IPS-18c (cell line): ENCODE data around the gene PGM1.

ENCODE experiments used
- H3K4me3 ChIP-seq: 2 replicates; pipeline ENCODE4 v1.7.0; 2013; ENCODE audit warnings: low read depth, mild to moderate bottlenecking, low read length, moderate library complexity; ENCODE audit not compliant: insufficient read depth
- H3K9me3 ChIP-seq: one replicate; pipeline ENCODE4 v1.6.1; 2013; ENCODE audit warnings: mild to moderate bottlenecking, low read length, moderate library complexity; ENCODE audit not compliant: control insufficient read depth, insufficient read depth

Gene PGM1

DNA sequence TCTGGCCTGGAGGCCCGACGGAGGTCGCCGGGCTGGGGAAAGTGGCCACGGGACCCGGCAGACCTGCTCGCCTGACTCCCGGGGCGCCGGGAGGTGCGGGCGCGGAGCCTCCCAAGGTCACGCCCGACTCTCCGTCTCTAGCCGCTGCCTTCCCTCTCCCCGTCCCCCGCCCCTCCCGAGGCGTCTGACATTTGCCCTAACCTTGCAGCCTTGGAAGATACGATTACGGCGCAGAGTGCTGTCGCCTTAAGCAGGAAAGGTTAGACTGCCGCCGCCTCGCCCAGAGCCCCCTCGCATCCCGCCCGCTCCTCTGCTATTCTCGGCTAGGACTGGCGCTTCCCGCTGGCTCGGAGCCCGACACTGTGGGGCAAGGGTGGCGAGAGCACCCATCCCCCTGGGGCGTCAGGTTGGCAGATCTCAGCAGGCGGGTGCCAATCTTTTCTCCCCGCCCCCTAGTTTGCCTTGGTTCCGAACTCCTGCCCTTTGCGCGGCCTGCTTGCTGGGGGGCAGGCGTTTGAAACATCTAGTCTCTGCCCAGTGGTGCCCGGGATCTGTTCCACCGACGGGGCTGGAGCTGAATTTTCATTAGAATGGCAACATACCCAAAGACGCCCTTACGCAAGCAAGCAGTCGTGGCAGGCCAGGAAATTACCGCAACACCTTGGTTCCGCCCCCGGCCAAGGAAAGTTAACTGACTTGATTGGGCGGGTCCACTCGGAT, 835 bp downstream of the PGM1 start:
- no peaks in the 10 kb centered on the region for H3K9me3 ChIP-seq
- peak overlapping the region; percentile 97 for H3K4me3 ChIP-seq

DNA sequence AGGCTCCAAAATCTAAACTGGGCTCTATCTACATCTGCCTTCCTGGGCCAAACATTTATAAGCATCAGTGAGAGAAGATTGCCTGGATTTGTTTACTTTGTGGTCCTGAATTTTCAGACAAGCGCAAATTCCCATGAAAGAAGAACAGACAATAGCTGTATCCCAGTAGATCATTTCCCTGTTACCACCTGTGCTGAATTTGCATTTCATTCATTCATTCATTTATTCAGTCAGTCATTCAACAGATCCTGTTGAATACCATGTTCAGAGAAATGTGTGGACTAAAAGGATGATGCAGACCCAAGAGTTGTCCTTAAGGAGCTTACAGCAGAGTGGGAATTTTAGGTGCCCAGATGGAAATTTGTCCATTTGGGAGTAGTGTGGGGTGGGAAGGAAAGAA, 2.2 kb downstream of the PGM1 start:
- no peaks in the 10 kb centered on the region for H3K9me3 ChIP-seq
- no peak overlapping the region for H3K4me3 ChIP-seq

DNA sequence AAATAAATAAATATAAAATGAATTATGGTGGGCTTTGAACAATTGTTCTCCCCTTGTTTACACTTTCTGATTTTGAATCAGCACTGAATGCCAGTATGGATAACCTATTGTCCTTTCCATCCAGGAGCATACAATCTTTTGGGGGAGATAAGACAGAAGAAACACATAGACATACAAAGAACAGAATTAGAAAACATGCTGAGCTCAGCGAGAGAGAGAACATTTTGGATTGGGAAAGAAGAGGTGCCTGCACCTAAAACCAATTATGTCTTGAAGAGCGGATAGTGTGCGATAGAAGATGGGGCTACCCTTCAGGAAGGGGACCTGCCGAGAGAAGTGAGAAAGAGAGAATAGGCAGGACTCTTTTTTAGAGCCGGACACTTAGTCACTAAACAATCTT, 6.6 kb downstream of the PGM1 start:
- no peak overlapping the region for H3K4me3 ChIP-seq
- no peaks in the 10 kb centered on the region for H3K9me3 ChIP-seq

DNA sequence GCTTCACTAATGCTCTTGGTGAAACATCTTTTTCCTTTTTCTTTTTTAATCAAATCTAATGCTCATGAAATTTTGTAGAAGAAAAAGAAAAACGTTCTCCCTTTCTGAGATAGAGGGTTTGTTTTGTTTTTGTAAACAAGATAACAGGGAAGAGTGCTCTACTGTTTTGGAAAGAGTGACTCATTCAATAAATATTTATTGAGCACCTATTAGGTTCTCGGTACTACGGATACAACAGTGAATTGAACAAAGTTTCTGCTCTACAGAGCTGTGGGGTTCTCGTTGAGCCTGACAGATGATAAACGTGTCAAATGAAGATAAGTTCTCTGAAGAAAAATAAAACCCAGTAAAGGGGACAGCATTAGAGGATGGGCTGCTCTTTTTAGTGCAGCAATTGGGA, 7.0 kb downstream of the PGM1 start:
- H3K4me3 ChIP-seq = no peak overlapping the region
- no peaks in the 10 kb centered on the region for H3K9me3 ChIP-seq

DNA sequence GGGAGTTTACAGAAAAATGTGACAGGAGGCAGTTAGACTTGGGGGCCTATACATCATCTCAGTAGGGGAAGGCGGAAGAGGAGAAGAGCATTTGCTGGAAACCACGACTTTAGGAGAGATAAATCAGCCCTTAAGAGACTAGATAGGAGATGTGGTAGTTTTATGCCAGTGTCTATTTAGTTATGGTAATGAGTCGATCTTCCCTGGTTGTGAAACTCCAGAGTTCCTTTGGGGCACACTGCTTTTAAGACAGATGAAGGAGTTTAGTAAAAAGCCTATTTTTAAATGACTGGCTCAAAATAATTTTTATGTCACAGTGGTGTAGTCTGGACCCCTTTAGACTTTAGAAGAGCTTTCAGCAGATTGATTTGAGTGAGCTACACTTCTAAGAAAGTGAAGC, 7.8 kb downstream of the PGM1 start:
- Histone ChIP-seq H3K9me3 (no peaks in the 10 kb centered on the region), H3K4me3 (no peak overlapping the region)

DNA sequence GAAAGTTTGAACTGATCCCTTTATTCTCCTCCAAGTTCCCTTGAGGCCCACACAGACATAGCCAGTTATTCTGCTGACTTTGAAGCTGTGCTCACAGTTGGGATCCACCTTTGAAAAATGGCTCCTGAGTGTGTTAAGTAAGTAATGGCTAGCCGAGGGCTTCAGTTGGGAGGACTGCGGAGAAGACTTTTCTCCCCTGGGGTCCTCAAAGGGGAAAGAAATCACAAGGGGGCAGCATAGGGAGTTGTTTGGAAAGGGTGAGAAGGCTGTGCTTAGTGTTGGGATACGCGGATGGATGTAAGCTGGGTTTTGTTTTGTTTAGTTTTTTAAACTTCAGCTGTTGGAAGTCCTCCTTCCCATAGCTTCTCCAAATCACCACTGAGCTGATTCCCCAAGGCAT, 8.3 kb downstream of the PGM1 start:
- Histone ChIP-seq H3K9me3 (no peaks in the 10 kb centered on the region), H3K4me3 (no peak overlapping the region)

DNA sequence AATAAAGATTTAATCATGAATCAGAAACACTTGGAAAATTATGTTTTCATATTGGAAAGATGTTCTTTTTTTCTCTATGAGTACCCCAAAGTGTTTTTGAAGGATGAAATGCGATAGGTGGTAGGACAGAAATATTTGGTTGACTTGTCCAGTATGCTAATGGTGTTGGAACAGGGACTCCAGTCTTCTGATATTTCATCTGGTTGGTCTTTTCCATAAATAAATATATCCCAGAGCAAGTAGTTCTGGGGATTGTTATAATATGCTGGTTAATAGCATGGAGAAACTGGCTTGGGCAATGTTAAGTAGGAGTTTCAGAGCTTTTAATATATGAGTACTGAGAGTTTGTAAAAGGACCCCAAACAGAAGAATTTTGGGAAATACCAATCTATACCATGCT, 8.7 kb downstream of the PGM1 start:
- Histone ChIP-seq H3K4me3 (no peak overlapping the region), H3K9me3 (no peaks in the 10 kb centered on the region)

DNA sequence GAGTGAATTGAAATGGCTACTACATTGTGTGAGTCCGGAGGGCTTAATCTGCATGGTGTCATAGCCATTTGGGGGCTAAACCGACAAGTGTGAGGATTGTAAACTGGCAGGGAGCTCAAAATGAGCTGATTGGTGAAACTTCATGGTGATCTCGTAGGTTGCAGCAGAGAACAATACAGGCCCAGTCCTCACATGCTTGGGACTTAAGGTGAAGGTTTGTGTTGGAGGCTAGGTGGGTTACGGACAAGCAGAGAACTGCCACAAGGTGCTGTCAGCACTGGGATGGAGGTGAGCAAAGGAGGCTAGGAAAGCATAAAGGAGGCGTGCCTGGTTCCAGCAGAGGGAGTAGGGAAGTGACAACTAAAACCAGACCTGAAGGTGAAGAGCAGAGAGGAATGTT, 9.4 kb downstream of the PGM1 start:
- Histone ChIP-seq H3K4me3 (no peak overlapping the region), H3K9me3 (no peaks in the 10 kb centered on the region)

DNA sequence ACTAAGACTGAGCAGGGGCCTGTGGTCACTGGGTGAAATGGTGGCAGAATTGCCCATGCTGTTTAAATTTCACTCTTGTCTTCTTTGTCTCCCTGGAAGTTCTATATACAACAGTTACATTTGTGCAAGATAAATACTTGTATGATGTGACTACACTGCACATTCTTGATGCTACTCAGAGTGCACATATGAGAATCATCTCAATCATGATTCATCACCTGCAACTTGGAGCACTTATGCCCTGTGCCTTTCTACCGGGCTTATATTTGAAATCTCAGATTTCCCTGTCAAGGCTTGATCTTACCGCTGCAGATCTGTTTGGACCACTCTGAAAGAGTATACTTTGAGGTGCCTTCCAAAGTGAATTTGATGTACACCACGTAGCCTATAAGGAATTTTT, 10.6 kb downstream of the PGM1 start:
- H3K4me3 ChIP-seq = no peak overlapping the region
- H3K9me3 ChIP-seq = no peaks in the 10 kb centered on the region

DNA sequence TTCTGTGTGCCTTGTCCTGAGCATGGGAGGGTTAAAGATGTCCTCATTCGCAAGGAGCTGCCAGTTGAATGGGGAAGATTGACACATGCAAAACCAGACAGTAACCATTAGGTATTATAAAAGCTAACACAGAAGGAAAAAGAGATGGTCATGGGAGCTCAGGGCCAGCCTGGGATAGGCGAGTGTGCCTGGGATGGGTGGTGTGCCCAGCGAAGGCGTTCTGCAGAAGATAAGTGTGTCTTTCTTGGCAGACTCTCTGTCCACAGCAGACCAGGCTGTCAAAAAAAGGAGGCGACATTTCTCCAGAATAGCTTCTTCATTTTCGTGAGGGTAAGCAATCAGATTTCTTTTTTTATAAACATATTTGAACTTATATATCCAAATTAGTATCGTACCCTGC, 14.1 kb downstream of the PGM1 start:
- Histone ChIP-seq H3K9me3 (no peaks in the 10 kb centered on the region), H3K4me3 (no peak overlapping the region)

DNA sequence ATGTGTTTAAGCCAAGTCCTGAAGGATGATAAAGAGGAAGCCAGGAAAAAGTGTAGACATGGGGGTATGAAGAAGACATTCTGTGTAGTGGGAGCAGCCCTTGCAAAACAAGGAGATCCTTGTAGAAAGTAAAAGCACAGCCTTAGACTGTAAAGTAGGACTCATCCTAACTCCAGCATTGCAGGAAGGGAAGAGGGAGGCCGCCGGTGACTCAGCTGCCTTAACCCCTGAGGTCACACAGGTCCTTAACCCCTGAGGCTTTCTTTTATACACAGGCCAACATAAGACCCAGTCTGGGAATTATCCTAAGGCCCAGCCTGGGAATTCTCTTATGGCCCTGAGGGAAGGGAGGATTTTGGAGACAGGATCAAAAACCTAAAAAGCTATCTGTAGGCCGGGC, 18.0 kb downstream of the PGM1 start:
- Histone ChIP-seq H3K9me3 (no peaks in the 10 kb centered on the region), H3K4me3 (no peak overlapping the region)

DNA sequence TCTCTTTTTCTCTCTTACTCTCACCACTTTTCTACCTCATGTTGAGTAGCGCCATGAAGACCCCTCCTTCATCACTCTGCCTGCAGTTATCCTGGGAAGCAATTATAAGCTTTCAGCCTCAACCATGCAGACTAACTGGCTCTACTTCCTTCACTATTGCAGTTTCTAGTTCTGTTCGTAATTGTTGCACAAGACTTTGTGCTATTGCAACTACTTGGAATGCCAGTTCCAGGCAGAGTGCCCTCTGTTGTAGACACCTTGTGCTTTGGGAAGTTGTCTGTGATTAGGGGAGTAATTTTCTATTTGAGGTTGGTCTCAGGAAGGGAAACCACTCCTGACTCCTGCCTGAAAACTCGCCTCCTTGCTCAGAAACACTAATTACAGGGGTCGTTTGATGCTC, 19.4 kb downstream of the PGM1 start:
- no peak overlapping the region for H3K4me3 ChIP-seq
- no peaks in the 10 kb centered on the region for H3K9me3 ChIP-seq

DNA sequence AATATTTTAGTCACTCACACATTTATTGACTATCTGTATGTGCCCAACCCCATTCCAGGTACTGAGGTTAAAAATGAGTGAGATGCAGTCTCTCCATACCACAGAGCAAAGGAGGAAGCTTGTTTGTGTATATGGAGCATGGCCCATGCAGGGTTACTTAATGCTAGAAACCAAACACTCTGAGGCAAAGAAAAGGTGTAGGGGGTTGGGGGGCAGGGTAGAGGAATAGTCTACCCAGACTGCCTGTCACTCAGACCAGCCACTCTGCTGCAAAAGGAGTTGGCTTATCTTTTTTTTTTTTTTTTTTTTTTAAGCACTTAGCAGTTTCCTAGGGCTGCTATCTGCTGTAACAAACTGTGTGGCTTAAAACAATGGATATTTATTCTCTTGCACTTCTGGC, 19.8 kb downstream of the PGM1 start:
- H3K4me3 ChIP-seq = no peak overlapping the region
- no peaks in the 10 kb centered on the region for H3K9me3 ChIP-seq

DNA sequence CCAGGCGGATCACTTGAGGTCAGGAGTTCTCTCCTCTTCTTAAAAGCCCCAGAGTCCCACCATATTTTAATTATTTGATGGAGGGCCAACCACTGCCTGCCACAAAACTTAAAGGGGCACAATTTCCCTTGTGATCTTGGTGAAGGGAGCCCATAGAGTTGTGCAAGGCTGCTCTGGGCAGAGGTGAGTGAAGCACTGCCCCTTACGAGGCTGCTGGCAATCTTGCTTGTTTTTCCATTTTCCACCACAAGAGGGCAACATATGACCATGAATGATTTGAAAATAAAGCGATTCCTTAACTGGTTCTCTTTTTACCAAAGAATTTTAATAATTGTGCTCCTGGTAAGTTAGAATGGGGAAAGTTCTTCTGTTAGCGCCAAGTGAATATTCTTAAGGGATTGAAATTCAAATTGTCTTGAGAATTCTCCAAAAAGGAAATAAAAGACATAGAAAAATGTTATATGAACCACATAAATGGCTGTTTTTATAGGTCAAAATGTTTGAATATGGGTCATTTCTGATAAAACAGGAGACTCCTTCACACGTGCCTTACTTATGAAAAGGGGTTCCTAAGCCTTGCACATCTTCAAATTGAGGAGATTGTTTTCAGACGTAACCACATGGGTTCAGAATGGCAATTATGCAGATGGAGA, 22.7 kb downstream of the PGM1 start:
- no peak overlapping the region for H3K4me3 ChIP-seq
- no peaks in the 10 kb centered on the region for H3K9me3 ChIP-seq

DNA sequence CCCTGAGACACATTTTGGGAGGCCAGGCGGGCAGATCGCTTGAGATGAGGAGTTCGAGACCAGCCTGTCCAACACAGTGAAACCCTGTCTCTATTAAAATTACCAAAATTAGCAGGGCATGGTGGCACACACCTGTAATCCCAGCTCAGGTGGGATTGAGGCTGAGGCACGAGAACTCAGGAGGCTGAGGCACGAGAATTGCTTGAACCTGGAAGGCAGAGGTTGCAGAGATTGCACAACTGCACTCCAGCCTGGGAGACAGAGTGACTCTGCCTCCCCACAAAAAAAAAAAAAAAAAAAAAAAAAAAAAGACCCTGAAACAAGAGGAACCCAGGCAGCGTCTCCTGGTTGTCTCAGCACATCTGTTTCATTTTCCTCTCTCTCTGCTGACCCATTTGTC, 24.2 kb downstream of the PGM1 start:
- H3K4me3 ChIP-seq = no peak overlapping the region
- H3K9me3 ChIP-seq = no peaks in the 10 kb centered on the region

DNA sequence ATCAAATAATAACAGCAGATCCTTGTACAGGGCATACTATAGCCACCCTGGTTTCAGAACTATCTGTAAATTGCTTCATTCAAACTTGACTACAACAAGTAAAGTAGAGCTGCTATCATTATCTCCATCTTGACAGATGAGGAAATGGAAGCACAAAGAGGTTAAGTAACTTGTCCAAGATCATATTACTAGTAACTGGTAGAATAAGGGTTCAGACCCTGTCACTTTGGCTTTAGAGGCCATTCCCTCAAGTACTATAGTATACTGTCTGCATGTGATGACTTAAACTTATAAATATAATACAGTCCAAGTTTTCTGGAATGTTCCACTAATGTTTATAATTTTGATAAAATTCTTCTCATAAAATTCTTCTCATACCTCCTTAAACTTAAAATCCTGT, 24.8 kb downstream of the PGM1 start:
- Histone ChIP-seq H3K4me3 (no peak overlapping the region), H3K9me3 (no peaks in the 10 kb centered on the region)

DNA sequence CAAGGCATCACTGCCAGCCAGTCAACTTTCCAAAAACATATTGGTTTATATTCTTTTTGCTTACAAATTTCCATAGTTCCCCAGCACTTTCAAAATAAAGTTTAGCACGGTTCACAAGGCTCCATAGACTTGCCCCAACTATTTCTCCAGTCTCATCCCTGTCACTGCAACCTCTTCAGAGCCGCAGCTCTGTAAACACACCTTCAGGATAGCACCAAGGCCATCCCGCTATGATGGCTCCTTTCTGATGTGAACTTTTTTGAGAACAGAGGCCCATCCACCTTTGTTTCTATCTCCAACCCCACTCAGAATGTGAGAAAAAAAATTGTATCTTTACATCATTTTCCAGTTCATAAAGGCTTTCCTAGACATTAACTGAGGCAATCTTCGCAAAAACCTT, 26.3 kb downstream of the PGM1 start:
- Histone ChIP-seq H3K9me3 (no peaks in the 10 kb centered on the region), H3K4me3 (no peak overlapping the region)

DNA sequence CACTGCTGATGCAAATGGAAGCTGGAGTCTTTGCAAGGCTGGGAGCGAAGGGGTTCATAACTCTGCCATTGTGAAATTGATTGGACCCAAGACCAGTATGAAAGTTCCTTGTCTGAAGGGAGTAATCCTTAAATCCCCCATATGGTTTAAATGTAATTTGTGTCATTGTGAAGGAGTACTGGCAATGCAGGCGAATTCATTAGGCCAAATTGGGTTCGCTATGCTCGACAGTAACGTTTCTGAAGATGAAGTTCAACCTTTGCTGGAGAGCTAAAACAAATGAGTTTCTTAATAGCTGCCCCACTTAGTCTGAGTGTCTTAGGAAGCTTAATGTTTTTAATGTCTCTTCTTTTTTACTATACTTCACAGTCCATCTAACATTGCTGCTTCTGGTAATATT, 27.5 kb downstream of the PGM1 start:
- H3K9me3 ChIP-seq = no peaks in the 10 kb centered on the region

DNA sequence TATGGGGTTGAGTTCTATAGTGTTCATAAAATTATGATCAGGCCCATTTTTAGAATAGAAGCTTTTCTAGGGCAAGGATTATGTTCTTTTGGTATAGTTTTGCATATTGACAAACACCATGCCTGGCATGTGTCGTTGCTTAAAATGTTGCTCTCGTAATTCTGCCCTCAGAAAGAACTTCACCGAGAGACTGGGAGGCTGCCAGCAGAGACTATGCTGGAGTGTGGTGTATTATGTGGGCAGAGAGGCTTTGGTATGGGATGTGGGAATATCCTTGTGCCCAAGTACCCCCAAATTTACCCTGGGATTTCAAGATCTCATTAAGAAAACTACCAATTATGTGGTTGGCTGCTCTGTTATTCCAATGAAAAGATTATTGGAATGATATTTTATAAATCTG, 27.9 kb downstream of the PGM1 start:
- no peak overlapping the region for H3K4me3 ChIP-seq
- no peaks in the 10 kb centered on the region for H3K9me3 ChIP-seq

More for the DNA sequence above, 27.5 kb downstream of the PGM1 start:
- no peak overlapping the region for H3K4me3 ChIP-seq
